HUDEP-2 (cell line): ENCODE results near the gene CCDC175.
A peak's percentile ranks its signal among the peaks of the same experiment; 100 is the strongest.

Experiments used
- DNase-seq, 76 experiments: peaks; one replicate each; lab custom pipeline; 2025; ENCODE audit not compliant: unreplicated experiment in 76 of 76; lab: John Stamatoyannopoulos, UW

CCDC175 gene

GRCh38 chr14:59541731-59542130 lies 34.9 kb downstream of the CCDC175 start:
- DNase-seq: no peak

- no peak for DNase-seq
Observed at GRCh38 chr14:59540852-59541251, 35.8 kb downstream of the CCDC175 start.

- DNase-seq: no peak
Observed at GRCh38 chr14:59538936-59539335, 37.7 kb downstream of the CCDC175 start.

- no peak for DNase-seq
Observed at GRCh38 chr14:59537476-59537875, 39.1 kb downstream of the CCDC175 start.

- no peak for DNase-seq
Observed at GRCh38 chr14:59534361-59534987, 42.1 kb downstream of the CCDC175 start.

- no peak for DNase-seq
Observed at GRCh38 chr14:59532419-59532818, 44.2 kb downstream of the CCDC175 start.

- no peak for DNase-seq
Observed at GRCh38 chr14:59530349-59530748, 46.3 kb downstream of the CCDC175 start.

GRCh38 chr14:59529189-59529588 lies 47.4 kb downstream of the CCDC175 start:
- DNase-seq: no peak

- no peak for DNase-seq
Observed at GRCh38 chr14:59520224-59520623, 56.4 kb downstream of the CCDC175 start.

GRCh38 chr14:59511916-59512575 lies 64.6 kb downstream of the CCDC175 start:
- DNase-seq: peak in 1 of 76 experiments; percentile 2

GRCh38 chr14:59510966-59511365 lies 65.6 kb downstream of the CCDC175 start:
- no peak for DNase-seq

GRCh38 chr14:59510001-59510400 lies 66.6 kb downstream of the CCDC175 start:
- no peak for DNase-seq

- DNase-seq: no peak
Observed at GRCh38 chr14:59509101-59509500, 67.5 kb downstream of the CCDC175 start.

GRCh38 chr14:59507752-59508103 lies 68.9 kb downstream of the CCDC175 start:
- no peak for DNase-seq

- peak in 65 of 76 experiments; percentile 1 to 82 (median 47) for DNase-seq
Observed at GRCh38 chr14:59507063-59507751, 69.4 kb downstream of the CCDC175 start.

GRCh38 chr14:59503256-59503655 lies 73.4 kb downstream of the CCDC175 start:
- DNase-seq: no peak

GRCh38 chr14:59500732-59501131 lies 75.9 kb downstream of the CCDC175 start:
- no peak for DNase-seq

- DNase-seq: no peak
Observed at GRCh38 chr14:59492384-59492783, 84.2 kb downstream of the CCDC175 start.

- no peak for DNase-seq
Observed at GRCh38 chr14:59490756-59491155, 85.9 kb downstream of the CCDC175 start.

- DNase-seq: peak in 5 of 76 experiments; percentile 33 to 85 (median 50)
Observed at GRCh38 chr14:59484639-59485175, 91.9 kb downstream of the CCDC175 start.

GRCh38 chr14:59483819-59484638 lies 92.6 kb downstream of the CCDC175 start, which contains the start of the genes JKAMP and L3HYPDH:
Gene JKAMP, plus strand, starts transcription at chr14:59484517. Its CDS starts 73 bp downstream, at chr14:59484590.
Gene L3HYPDH, minus strand, starts transcription at chr14:59484408. Its CDS starts 92 bp downstream, at chr14:59484316.
- peak in 75 of 76 experiments; percentile 47 to 97 (median 91) for DNase-seq
